Fibroblast of villous mesenchyme (primary cell): ENCODE measurements around the gene PRB4. TPM values are rescaled to one million over a fixed set of nuclear protein-coding genes. Genes with fewer than 3 reads are reported as not detected.

Source experiments
- DNase-seq: peaks from one replicate; pipeline ENCODE4 v3.0.0-alpha.2; 2010; ENCODE audit warnings: low read depth
- H3K4me3 ChIP-seq: 2 replicates; pipeline ENCODE4 v1.5.1; 2011; ENCODE audit warnings: low read depth, mild to moderate bottlenecking, low read length
- total RNA-seq: library from RNA; depleted of rRNA; stranded (reverse); fragments of >200 nt; gene quantifications from 2 replicates; pipeline ENCODE4 v1.2.3, GENCODE V29; 2012
- TF ChIP-seq, protein P1 (sequence below): IDR thresholded peaks from 2 replicates; pipeline ENCODE4 v1.5.1; 2012; ENCODE audit warnings: low read depth, mild to moderate bottlenecking, low read length; ENCODE audit not compliant: insufficient read depth

PRB4 gene
- total RNA-seq, 1 donor, result not detected

GRCh38 chr12:11307143-11307542 lies 3.1 kb downstream of the PRB4 start:
- H3K4me3 ChIP-seq, result no peak overlapping the region
- DNase-seq, result no peak
- TF ChIP-seq, protein P1, sequence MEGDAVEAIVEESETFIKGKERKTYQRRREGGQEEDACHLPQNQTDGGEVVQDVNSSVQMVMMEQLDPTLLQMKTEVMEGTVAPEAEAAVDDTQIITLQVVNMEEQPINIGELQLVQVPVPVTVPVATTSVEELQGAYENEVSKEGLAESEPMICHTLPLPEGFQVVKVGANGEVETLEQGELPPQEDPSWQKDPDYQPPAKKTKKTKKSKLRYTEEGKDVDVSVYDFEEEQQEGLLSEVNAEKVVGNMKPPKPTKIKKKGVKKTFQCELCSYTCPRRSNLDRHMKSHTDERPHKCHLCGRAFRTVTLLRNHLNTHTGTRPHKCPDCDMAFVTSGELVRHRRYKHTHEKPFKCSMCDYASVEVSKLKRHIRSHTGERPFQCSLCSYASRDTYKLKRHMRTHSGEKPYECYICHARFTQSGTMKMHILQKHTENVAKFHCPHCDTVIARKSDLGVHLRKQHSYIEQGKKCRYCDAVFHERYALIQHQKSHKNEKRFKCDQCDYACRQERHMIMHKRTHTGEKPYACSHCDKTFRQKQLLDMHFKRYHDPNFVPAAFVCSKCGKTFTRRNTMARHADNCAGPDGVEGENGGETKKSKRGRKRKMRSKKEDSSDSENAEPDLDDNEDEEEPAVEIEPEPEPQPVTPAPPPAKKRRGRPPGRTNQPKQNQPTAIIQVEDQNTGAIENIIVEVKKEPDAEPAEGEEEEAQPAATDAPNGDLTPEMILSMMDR, result no peak

DNA sequence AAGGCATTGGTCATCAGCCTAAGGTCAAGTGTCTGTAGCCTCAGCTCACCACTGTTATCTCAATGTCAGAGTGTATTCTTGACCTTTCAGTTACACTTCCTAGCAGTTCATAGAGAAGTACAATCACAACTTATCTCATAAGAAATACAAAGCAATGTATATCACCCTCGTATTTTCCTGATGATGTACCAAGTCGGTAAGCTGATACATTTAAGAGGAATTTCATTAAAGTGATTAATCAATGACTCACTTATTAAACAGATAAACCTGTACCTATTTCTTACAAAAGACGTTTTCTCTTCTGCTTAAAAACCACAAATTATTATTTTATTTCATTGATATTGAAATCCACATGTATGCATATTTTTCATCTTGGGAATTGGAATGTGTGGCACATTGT lies 36.8 kb downstream of the PRB4 start:
- no peak overlapping the region for H3K4me3 ChIP-seq
- DNase-seq, result no peak
- TF ChIP-seq, protein P1, result no peak

DNA sequence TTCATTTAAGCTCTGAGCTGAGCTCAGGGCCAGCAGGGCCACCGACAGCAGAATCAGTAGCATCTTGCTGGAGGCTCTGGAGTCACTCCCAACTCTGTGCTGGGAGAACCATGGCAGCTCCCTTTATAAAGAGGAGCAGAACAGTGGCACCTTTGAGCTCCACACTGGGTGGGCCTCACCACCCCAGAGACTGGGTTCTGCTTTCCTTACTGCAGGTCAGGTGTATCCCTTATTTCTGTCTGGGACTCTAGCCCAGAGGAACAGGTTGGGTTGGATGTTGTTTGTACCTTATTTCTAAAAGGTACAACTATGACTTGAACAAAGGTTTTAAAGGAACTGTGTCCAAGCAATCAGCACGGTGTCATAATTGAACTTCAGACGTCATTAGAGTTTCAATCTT lies 40.6 kb downstream of the PRB4 start, which contains the start of gene PRB3:
TSS of gene PRB3 (minus strand) at position 101 of the 400 bp plus-strand sequence. CDS start at position 63, 38 bp downstream.
- DNase-seq, result no peak
- no peak within 1 kb of the TSS for H3K4me3 ChIP-seq
- TF ChIP-seq, protein P1, result no peak

DNA sequence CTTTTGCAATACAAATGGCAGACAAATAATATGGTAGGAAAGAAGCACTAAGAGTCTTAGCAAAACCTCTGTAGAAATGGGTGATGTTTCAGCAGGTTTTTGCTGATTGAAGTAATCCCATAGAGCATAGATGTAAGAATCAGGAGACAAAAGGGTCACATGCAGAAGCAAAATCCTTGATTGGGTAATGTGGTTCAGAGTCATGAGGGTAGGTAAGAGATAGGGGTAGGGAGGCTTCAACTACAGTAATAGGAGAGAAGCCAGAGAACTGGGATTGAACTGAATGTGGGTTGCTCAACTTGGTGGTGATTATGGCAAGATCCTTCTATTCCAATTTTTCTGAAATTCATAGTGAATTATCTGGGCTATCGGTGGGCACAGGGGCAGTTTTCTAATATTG lies 45.7 kb downstream of the PRB4 start:
- DNase-seq, result no peak
- no peak overlapping the region for H3K4me3 ChIP-seq
- TF ChIP-seq, protein P1, result no peak

Other genes starting within 250 kb of the PRB4 start
- gene TAS2R46, start 248.1 kb downstream of the PRB4 start, total RNA-seq, result 4.2 and 4.3 TPM in 2 replicates
- 3.5 and 4.5 TPM in 2 replicates for gene TAS2R43, start 218.1 kb downstream of the PRB4 start, total RNA-seq
- gene TAS2R30, start 175.8 kb downstream of the PRB4 start, total RNA-seq, result 7.4 and 9.1 TPM in 2 replicates
- gene SMIM10L1, start 139.2 kb downstream of the PRB4 start, total RNA-seq, result 7.3 and 7.4 TPM in 2 replicates
- not detected in 2 replicates for gene TAS2R42, start 123.5 kb downstream of the PRB4 start, total RNA-seq
- not detected in 2 replicates for gene PRB3, start 40.7 kb downstream of the PRB4 start, total RNA-seq
- not detected in 2 replicates for gene PRB2, start 85.1 kb upstream of the PRB4 start, total RNA-seq